Endothelial cell of hepatic sinusoid (primary cell): Measurements from ENCODE around the gene ARPC1B.
"Not testable (repeated sequence)": the region's sequence is repeated elsewhere in the genome, so short reads cannot be mapped to it uniquely, and the experiment has no call there.

Experiments used
- in situ Hi-C: cut with HindIII; loops from 2 replicates; pipeline ENCODE4 v1.10.0; 2017; ENCODE audit warnings: low sequenced_read_pairs

ARPC1B gene

DNA sequence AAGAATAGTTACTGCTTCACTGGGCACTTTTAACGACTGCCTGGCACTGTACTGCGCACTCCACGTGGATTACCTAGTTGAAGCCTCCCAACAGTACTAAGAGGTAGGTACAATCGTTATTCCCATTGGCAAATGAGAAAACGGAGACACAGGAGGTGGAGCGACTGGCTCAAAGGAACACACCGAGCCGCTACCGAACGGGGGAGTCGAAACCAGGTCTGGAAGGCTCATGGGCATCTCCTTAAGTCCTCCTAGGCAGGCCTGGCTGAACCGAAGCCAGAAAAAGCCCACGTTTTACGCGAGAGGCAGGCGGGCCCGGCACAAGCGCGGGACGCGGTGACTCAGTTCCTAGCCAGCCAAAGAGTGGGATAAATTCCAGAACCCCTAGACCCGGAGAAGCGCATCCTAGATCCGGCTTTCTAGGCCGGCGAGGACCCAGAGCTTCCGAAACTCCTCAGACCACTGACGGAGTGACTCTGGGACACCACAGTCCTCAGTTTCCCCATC lies 33.4 kb downstream of the ARPC1B start:
- in situ Hi-C loops = no loop called here

DNA sequence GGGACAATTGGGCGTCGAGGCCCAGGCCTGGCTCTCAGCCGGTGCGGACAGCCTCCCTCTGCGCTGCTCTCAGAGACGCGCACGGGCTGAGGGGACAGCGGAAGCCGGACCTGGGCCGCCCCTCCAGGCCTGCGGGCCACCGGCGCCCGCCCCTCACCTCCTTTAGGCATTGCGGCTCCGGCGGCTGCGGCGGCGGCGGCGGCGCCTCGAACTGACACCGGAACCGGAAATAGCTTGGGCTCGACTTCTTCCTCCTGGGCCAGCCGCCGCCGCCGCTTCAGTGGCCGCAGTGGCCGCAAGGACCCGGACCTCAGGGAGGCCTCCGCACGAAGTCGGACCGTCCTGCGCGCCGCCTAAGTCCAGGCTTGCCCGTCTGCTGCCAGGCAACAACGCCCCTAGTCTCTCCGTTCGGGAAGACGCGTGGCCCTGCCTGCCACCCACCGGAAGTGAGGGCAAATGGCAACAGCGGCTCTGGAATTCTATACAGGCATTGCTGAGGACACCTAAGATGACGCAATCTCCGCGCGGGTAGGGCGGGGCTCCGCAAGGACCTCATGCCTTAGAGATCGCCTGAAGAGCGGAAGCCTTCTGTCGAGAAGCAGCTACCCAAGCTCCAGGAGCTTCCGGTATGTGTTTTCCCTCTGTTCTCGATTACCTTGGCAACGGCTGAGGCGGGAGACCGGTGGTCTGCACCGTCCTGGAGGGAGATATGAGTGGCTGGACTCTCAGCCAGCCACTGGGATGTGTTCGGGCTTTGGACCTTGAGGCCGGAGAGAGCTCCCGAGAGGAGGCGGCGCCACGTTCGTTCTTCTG lies 34.1 kb downstream of the ARPC1B start, which contains the start of the genes BUD31 and PDAP1:
Gene BUD31, plus strand, starts transcription at position 591 of the 813 bp plus-strand sequence. CDS start 2,124 bp downstream, outside the sequence.
Gene PDAP1, minus strand, starts transcription at position 219 of the 813 bp plus-strand sequence. Its CDS starts 49 bp downstream, at position 170.
- in situ Hi-C loops = no loop called here

DNA sequence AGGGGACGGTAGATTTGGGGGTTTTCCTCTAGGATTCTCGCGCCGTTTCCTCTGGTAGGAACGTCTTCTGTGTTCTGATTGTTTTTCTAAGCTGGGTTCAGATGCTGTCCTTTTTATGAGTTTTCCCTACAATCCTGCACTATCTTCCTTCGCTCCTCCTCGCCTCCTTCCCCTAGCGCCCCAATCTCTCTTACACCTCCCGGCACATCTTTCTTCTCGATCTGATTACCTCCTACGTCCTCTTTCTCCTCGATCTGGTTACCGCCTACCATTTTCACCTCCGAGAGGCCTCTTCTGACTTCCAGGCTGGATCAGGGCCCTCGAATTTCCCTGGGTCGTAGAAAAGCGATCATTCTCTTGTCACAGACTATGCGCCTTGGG lies 34.7 kb downstream of the ARPC1B start:
- in situ Hi-C loops = no loop called here

DNA sequence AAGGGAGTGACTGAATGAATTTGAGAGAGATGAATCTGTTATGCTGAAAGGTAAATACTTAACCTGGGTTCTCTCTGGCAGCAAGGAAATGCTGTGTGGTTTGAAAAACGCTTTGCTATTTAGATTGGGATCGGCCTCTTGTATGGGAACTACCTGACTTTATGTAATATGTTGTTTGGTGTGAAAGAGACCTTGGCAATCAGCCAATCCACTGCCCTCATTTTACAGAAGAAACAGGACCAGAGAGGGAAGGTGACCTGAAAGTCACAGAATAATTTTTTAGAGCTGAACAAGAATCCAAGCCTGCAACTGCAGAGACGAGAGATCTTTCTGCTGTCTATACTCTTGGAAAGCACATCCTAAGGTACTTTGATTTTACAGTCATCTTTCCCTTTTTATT lies 35.3 kb downstream of the ARPC1B start:
- in situ Hi-C loops = no loop called here

DNA sequence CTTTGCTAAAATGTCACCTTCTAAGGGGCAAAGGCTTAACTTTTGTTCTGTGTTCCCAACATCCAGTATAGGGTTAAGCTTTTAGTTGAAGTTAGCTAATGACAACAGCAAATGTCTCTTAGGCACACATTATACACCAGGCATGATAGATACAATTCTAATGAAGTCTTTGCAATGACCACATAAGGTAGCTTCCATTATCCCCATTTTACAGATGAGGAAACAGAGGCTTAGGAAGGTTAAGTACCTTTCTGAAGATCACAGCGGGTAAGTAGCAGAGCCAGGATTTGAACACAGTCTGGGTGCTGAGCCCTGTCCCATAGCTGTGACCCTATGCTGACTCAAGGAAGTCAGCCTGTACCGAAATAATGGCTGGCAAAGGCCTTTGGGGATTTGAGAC lies 36.1 kb downstream of the ARPC1B start:
- in situ Hi-C loops = no loop called here

DNA sequence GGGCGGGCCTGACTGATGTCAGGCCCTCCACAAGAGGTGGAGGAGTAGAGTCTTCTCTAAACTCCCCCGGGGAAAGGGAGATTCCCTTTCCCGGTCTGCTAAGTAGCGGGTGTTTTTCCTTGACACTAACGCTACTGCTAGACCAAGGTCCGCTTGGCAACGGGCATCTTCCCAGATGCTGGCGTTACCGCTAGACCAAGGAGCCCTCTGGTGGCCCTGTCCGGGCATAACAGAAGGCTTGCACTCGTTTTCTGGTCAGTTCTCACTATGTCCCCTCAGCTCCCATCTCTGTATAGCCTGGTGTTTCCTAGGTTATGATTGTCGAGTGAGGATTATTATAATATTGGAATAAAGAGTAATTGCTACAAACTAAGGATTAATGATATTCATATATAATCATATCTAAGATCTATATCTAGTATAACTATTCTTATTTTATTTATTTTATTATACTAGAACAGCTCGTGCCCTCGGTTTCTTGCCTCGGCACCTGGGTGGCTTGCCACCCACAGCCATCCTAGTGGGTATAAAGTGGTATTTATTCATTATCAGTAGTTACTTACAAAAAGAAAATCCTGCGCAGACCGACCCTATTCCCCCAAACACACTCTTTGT lies 41.1 kb downstream of the ARPC1B start:
- in situ Hi-C loops = not testable (repeated sequence)

DNA sequence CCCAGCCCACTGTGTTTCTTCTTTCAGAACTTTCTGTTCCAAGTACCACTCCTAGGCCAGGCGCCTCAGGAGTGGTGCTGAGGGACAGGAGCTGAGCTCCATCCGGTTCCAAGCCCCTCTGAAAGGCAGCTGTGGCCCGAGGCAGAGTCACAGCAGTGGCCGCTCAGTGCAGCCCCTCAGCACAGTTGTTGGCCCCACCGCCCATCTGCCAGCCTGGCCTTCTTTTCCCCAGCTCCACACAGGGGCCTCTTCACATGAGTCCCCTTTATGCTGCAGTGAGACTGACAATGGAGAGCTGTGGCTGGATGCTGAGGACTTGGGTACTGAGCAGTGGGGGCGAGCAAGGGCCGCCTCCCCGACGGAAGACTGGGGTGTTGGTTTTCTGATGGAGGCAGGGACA lies 43.7 kb downstream of the ARPC1B start:
- in situ Hi-C loops = no loop called here

DNA sequence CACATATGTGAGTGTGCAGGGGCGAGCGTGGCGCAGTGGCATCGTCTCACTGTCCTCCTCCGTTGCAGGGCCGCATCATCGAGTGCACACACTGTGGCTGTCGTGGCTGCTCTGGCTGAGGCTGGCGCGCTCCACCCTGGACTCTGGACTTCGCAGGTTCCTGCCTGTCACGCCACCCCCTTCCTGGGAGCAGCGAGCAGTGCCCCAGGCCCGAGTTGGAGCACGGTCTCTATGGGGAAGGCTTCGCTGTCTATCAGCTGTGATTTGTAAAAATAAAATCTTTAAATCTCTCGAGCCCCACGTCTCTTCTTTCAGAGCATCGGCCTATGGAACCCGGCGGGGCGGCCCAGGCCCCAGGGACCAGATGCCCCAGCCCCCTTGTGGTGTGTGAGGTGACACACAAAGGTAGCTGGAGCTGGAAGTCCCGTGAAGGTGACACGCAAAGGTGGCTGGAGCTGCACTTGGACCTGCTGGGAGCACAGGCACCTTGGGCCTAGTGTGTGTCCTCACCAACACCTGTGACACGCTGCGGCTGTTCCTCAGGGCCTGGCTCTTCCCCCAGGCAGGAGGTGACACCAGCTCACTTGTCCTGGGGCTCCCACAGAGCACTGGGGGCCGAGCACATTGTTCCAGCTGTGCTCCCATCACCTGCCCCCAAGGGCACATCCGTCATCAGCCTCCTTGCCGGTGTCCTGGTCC lies 44.9 kb downstream of the ARPC1B start:
- in situ Hi-C loops = no loop called here

DNA sequence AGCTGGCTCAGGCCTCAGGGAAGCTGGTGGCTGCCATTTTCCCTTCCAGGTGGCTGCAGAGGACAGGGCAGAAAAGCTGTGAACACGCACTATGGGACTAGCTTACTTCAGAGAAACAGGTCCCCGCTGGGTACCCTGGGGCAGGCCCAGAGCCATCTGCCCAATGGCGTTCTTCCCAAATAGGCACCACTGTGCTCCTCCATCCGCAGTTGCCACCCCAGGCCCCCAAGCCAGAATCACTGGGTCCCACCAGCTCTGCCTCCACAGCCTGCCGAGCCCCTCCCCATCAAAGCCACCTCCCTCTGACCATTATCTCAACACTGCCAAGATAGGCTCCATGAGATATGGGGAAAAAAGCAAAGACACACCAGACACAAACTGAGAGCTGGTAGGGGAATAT lies 45.7 kb downstream of the ARPC1B start:
- in situ Hi-C loops = no loop called here

DNA sequence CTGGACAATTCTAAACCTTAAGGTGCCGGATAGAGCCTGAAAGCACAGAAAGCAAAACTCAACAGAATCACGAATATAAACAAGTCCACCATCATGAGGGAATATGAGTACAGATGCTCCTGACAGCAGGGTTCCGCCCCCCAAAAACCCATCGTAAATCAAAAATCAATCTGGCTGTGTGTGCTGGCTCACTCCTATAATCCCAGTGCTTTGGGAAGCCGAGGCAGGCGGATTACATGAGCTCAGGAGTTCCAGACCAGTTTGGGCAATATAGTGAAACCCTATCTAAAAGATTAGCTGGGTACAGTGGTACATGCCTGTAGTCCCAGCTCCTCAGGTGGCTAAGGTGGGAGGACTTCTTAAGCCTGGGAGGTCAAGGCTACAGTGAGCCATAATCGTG lies 46.5 kb downstream of the ARPC1B start:
- in situ Hi-C loops = no loop called here

DNA sequence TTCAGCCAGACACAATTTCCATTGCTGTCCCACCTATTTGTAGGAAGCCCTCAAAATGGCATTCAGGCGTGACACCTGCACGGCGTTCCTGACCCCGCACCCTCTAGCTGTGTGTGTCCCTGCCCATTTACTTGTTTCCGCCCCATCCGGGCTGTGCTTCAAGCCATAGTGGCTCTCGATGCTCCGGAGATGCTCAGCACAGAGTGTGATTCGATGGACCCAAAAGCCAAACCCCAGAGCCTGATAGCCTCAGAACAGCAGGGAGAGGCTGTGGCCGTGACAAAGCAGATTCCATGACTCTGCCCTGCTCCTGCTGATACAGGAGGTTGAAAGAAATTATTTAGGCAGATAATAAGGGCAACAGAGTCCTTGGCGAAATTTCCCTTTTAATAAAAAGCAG lies 47.7 kb downstream of the ARPC1B start:
- in situ Hi-C loops = no loop called here

DNA sequence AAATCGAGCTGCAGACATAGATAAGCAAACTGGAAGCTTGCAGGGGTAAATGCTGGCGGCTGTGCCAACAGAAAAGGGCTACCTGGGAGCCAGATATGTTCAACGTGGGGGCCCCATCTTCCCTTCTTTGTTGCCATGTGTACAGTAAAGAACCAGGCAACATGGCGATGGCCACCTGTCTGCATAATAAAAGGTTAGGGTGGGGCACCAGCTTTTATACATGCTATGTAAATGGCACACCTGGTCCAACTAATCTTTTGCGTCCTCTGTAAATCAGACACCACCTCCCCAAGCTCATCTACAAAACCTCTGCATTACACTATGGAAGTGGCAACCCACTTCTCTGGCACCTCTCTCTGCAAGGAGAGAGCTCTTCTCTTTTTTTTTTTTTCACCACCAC lies 48.1 kb downstream of the ARPC1B start:
- in situ Hi-C loops = no loop called here

DNA sequence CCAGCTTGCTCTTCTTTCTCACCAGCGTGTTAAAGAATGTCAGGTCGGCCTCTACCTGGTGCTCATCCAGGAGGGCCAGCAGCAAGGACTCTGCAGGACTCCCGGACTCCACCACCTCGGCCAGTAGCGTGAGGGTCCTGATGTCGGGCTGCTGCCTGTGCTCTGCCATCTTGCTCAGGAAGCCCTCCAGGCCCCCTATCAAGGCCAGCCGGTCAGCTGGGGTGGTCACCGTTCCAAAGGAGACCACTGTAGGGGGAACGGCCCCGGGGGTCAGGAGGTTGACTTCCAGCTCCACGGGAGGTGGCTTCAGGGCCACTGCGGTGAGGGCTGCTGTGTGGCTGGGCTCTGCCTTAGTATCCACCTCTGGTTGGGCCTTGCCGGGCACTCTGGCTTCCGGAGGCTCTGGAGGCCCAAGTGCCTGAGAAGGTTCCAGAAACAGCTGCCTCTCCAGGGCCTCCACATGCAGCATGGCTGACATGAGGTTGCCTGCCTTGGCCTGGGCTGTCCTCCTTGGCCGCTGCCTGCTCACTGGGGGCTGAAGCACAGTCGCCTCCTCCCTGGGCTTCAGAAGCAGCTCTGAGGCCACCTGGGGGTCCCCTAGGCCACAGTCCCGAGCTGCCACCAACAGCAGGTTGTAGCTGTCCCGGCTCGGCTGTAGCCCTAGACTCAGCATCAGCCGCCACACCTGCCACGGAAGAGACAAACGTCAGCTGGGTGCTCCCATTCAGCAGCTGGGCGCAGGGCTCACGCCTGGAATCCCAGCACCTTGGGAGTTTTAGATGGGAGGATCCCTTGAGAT lies 50.6 kb downstream of the ARPC1B start:
- in situ Hi-C loops = no loop called here

DNA sequence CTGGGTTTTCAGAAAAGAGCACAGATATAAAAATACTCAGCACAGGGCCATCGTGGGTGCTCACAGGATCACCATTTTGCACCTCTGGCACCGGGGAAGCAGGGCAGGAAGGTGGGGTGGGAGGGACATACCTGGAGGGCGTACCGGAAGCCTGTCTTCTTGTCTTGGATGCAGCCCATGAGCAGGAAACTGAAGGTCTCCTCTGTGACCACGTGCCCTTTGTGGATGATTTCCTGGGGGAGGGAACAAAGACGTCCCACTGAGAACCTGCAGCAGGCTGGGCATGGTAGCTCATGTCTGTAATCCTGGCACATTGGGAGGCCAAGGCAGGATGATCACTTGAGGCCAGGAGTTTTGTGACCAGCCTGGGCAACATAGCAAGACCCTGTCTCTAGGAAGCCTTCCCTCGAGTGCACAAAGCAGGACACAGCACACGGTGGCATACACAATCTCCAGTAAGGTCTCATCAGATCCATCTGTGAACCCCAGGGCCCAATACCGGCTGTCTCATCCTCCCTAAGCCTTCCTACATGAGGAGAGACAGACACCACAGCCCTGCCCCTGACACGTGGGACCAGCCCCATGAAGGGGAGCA lies 54.5 kb downstream of the ARPC1B start:
- in situ Hi-C loops = no loop called here

DNA sequence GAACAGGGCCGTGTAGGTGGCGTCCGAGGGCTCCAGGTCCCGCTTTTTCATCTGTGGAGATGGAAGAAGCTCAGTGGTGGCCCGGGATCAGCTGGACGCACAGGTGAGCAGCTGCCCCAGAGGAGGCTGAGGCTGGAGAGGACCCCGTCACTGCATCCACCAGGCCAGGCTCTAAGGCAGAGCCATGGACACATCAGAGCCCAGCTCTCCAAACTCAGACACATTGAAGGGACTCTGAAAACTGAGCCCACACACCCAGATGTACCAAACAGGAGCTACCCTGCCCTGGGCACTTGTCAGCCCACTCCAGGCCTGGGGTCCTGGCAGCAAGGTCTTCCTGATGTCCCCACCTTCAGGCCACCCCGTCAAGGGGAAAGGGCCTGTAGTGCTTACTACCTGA lies 55.2 kb downstream of the ARPC1B start:
- in situ Hi-C loops = no loop called here

DNA sequence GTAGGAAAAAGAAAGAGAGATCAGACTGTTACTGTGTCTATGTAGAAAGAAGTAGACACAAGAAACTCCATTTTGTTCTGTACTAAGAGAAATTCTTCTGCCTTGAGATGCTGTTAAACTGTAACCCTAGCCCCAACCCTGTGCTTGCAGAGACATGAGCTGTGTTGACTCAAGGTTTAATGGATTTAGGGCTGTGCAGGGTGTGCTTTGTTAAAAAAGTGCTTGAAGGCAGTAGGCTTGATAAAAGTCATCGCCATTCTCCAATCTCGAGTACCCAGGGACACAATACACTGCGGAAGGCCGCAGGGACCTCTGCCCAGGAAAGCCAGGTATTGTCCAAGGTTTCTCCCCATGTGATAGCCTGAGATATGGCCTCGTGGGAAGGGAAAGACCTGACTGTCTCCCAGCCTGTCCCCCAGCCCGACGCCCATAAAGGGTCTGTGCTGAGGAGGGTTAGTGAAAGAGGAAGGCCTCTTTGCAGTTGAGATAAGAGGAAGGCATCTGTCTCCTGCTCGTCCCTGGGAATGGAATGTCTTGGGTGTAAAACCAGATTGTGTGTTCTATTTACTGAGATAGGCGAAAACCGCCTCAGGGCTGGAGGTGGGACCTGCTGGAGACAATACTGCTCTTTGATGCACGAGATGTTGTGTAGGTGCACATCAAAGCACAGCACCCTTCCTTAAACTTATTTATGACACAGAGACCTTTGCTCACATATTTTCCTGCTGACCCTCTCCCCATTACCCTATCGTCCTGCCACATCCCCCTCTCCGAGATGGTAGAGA lies 57.4 kb downstream of the ARPC1B start:
- in situ Hi-C loops = not testable (repeated sequence)

DNA sequence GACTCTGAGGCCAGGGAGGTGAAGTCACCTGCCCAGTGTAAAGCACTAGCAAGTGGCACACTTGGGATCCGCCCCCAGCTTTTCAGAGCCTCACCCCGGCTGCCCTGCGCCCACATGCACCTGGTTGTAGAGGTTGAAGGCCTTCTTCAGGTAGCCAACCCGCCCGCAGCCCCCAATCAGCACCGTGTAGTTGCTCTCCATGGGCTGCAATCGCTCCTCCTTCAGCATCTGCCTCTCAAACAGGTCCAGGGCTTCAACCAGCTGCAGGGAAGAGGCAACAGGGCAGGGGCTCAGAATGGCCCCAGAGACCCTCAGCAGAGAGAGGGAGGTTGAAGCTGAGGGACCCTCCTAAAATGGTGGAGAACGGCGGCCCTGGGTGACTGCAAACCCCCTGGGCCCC lies 58.6 kb downstream of the ARPC1B start:
- in situ Hi-C loops = no loop called here

DNA sequence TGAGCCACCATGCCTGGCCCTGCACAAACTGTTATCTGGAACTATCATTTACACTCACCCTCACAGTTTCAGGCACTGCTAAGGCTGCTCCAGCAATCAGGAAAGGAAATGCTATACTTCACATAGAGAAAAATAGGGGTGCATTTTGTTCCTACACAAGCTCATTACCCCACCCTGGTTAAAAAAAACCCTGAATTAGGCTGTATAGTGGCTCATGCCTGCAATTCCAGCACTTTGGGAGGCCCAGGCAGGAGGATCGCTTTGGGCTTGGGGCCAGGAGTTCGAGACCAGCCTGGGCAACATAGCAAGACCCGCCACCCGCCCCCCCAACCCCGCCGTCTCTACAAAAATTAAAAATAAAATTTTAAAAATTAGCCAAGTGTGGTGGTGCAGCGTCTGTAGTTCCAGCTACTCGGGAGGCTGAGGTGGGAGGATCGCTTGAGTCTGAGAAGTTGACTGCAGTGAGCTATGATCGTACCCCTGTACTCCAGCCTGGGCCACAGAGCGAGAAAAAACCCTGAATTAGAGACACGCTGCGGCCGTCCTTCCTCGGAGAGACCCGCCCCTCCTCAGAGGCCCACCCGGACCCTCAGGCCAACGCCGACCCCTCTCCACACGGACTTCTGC lies 63.5 kb downstream of the ARPC1B start:
- in situ Hi-C loops = no loop called here
